HL-60/S4 treated with phorbol 12-myristate 13-acetate at 8.2 ng/mL for 4 days and 3 days (cell line): ENCODE data around the gene HPCAL1.

Experiments used
- in situ Hi-C: fragments of 300-500 bp; cut with MboI; formaldehyde crosslinking; loops from 2 replicates; pipeline ENCODE4 v1.15.0; 2022; ENCODE audit warnings: low sequenced_read_pairs

HPCAL1 gene

GRCh38 chr2:10321622-10322021, 18.9 kb downstream of the HPCAL1 start:
- in situ Hi-C loops, result no loop called here

GRCh38 chr2:10322481-10322880, 19.8 kb downstream of the HPCAL1 start:
- in situ Hi-C loops, result no loop called here

- in situ Hi-C loops, result no loop called here
Observed at GRCh38 chr2:10322973-10323372, 20.3 kb downstream of the HPCAL1 start.

GRCh38 chr2:10323535-10323934, 20.8 kb downstream of the HPCAL1 start:
- in situ Hi-C loops, result no loop called here

GRCh38 chr2:10324095-10324832, 21.6 kb downstream of the HPCAL1 start:
- in situ Hi-C loops, result no loop called here

GRCh38 chr2:10325278-10326145, 22.8 kb downstream of the HPCAL1 start:
- in situ Hi-C loops, result no loop called here

GRCh38 chr2:10326151-10326616, 23.5 kb downstream of the HPCAL1 start:
- in situ Hi-C loops, result no loop called here

GRCh38 chr2:10326707-10327594, 24.2 kb downstream of the HPCAL1 start:
- in situ Hi-C loops, result no loop called here

GRCh38 chr2:10327896-10328669, 25.4 kb downstream of the HPCAL1 start:
- in situ Hi-C loops, result no loop called here

- in situ Hi-C loops, result no loop called here
Observed at GRCh38 chr2:10328670-10329579, 26.2 kb downstream of the HPCAL1 start.

- in situ Hi-C loops, result no loop called here
Observed at GRCh38 chr2:10329580-10329879, 26.8 kb downstream of the HPCAL1 start.

- in situ Hi-C loops, result no loop called here
Observed at GRCh38 chr2:10329880-10330699, 27.4 kb downstream of the HPCAL1 start.

- in situ Hi-C loops, result no loop called here
Observed at GRCh38 chr2:10330700-10331026, 28.0 kb downstream of the HPCAL1 start.

GRCh38 chr2:10331027-10331701, 28.5 kb downstream of the HPCAL1 start:
- in situ Hi-C loops, result no loop called here

GRCh38 chr2:10331702-10332401, 29.1 kb downstream of the HPCAL1 start:
- in situ Hi-C loops, result no loop called here

- in situ Hi-C loops, result no loop called here
Observed at GRCh38 chr2:10332402-10333246, 29.9 kb downstream of the HPCAL1 start.

GRCh38 chr2:10333247-10333613, 30.5 kb downstream of the HPCAL1 start:
- in situ Hi-C loops, result no loop called here
